Lower leg skin (tissue), 3 donors: ENCODE measurements around the gene UNC119.

Experiments
- POLR2A ChIP-seq, 2 donors: fragments of 450-650 bp; IDR thresholded peaks; one replicate each; pipeline ENCODE4 v1.6.1; 2016 to 2017; ENCODE audit warnings: antibody characterized with exemption in 2 of 2, mild to moderate bottlenecking in 1 of 2, moderate library complexity in 1 of 2
- TF ChIP-seq, protein P1 (sequence below), 3 donors: fragments of 450-650 bp; IDR thresholded peaks; one replicate each; pipeline ENCODE4 v1.5.1; 2016; ENCODE audit warnings: antibody characterized with exemption in 3 of 3, mild to moderate bottlenecking in 3 of 3, moderate library complexity in 2 of 3

DNA sequence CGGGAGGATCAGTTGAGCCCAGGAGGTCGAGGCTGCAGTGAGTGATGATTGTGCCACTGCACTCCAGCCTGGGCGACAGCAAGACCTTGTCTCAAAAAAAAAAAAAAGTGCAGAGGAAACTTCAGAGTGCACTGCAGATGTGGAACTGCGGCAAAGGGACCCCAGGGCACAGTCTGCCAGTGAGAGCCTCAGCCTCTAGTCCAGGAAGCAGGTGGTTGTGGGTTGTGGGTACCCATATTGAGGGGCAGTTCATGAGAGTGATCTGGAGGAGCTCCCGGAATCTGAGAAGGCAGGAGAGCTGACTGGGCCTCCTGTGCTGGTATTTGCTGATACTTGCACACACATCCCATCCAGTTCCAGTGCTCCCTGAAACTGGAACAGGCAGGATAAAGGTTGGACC is 33.2 kb downstream of the UNC119 start:
- TF ChIP-seq, protein P1, sequence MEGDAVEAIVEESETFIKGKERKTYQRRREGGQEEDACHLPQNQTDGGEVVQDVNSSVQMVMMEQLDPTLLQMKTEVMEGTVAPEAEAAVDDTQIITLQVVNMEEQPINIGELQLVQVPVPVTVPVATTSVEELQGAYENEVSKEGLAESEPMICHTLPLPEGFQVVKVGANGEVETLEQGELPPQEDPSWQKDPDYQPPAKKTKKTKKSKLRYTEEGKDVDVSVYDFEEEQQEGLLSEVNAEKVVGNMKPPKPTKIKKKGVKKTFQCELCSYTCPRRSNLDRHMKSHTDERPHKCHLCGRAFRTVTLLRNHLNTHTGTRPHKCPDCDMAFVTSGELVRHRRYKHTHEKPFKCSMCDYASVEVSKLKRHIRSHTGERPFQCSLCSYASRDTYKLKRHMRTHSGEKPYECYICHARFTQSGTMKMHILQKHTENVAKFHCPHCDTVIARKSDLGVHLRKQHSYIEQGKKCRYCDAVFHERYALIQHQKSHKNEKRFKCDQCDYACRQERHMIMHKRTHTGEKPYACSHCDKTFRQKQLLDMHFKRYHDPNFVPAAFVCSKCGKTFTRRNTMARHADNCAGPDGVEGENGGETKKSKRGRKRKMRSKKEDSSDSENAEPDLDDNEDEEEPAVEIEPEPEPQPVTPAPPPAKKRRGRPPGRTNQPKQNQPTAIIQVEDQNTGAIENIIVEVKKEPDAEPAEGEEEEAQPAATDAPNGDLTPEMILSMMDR (IDR thresholded peaks at IDR 0.05), result no peak
- no peak for TF ChIP-seq POLR2A (IDR thresholded peaks at IDR 0.05)
